Lung (tissue), 12 donors: ENCODE measurements around the gene TMEM141. TPM values are rescaled to one million over a fixed set of nuclear protein-coding genes. Genes with fewer than 3 reads are reported as not detected.

ENCODE experiments used
- ATAC-seq: fragments of 200-7000 bp; cut with Tn5 transposase; one replicate; pipeline ENCODE4 v1.9.1; 2020; ENCODE audit warnings: moderate number of reproducible peaks; ENCODE audit not compliant: insufficient read depth, low FRiP score
- DNase-seq, 3 donors: peaks; one replicate each; pipeline ENCODE4 v3.0.0-alpha.2; 2013 to 2017
- H3K27ac ChIP-seq, 2 donors: one replicate each; pipeline ENCODE4 v1.5.1; 2013; ENCODE audit warnings: mild to moderate bottlenecking in 2 of 2, moderate library complexity in 2 of 2, control low read depth in 1 of 2, inconsistent platforms in 1 of 2, low read depth in 1 of 2, low read length in 1 of 2
- H3K27me3 ChIP-seq, 3 donors: one replicate each; pipeline ENCODE4 v1.5.1; 2013; ENCODE audit warnings: low read length in 2 of 3; ENCODE audit not compliant: control insufficient read depth in 3 of 3, insufficient read depth in 3 of 3
- H3K36me3 ChIP-seq, 4 donors: one replicate each; pipeline ENCODE4 v1.5.1; 2013; ENCODE audit warnings: low read length in 4 of 4, mild to moderate bottlenecking in 1 of 4, moderate library complexity in 1 of 4; ENCODE audit not compliant: control insufficient read depth in 4 of 4, insufficient read depth in 4 of 4
- H3K4me1 ChIP-seq, 5 donors: one replicate each; pipeline ENCODE4 v1.5.1; 2013; ENCODE audit warnings: low read length in 5 of 5, mild to moderate bottlenecking in 2 of 5, moderate library complexity in 1 of 5; ENCODE audit not compliant: control insufficient read depth in 5 of 5, insufficient read depth in 5 of 5
- H3K4me3 ChIP-seq: one replicate; pipeline ENCODE4 v1.5.1; 2013; ENCODE audit warnings: mild to moderate bottlenecking, control low read depth, moderate library complexity
- H3K9ac ChIP-seq, 2 donors: one replicate each; pipeline ENCODE4 v1.5.1; 2013; ENCODE audit warnings: low read length in 2 of 2, control low read depth in 1 of 2; ENCODE audit not compliant: insufficient read depth in 1 of 2
- H3K9me3 ChIP-seq, 4 donors: one replicate each; pipeline ENCODE4 v1.5.1; 2013; ENCODE audit warnings: low read length in 3 of 4, mild to moderate bottlenecking in 1 of 4, moderate library complexity in 1 of 4; ENCODE audit not compliant: control insufficient read depth in 4 of 4, insufficient read depth in 3 of 4
- CTCF ChIP-seq: IDR thresholded peaks from 2 replicates; pipeline ENCODE4 v1.5.1; 2012; ENCODE audit warnings: mild to moderate bottlenecking; ENCODE audit errors: control extremely low read depth, extremely low read depth
- WGBS, 2 donors: extraction: QIAGEN DNeasy Blood & Tissue Kit; methylation state at CpG; one replicate each; pipeline ENCODE4 v1.1.7; 2013; 5-methylcytosine and 5-hydroxymethylcytosine counted together
- polyA plus RNA-seq, 2 donors: library from polyadenylated mRNA; stranded (reverse); fragments of 200-250 nt; gene quantifications; one replicate each; pipeline ENCODE4 v1.2.1, GENCODE V29; 2013
- total RNA-seq, 2 donors: library from RNA; depleted of rRNA in 1 of 2; stranded (reverse); fragments of >200 nt in 1 of 2; gene quantifications; one replicate each; pipeline ENCODE4 v1.2.1, GENCODE V29; 2014 to 2021
- donor health status: control.
- donor health status: control.
- donor health status: Bipolar disorder and iron deficiency.
- donor health status: healthy.
- donor health status: DM: yes; HTN: yes; CAD: no.

TMEM141 gene
- total and polyA plus RNA-seq, 4 donors: 56.5 to 177 (median 113) TPM

- WGBS, 2 donors: 69 to 85% methylated on average over 6 of the region's 6 CpGs
- Histone ChIP-seq H3K4me3 (no peak overlapping the region), H3K9me3 (no peaks in the 10 kb centered on the region), H3K36me3 (peaks cover 0 to 2% (median under 1%) of the 10 kb centered on the region in 4 donors), H3K9ac (no peak overlapping the region), H3K27me3 (peaks cover 0 to 21% (median 5%) of the 10 kb centered on the region in 3 donors), H3K4me1 (peaks cover 0 to 30% (median 10%) of the 10 kb centered on the region in 5 donors), H3K27ac (peak overlapping the region in 1 of 2 donors; percentile 6)
- ATAC-seq (no peak), DNase-seq (no peak)
- TF ChIP-seq CTCF: no peak
These were observed 7.5 kb downstream of the TMEM141 start for GRCh38 chr9:136798708-136799078.

GRCh38 chr9:136799079-136799853, 8.1 kb downstream of the TMEM141 start:
- Histone ChIP-seq H3K9me3 (no peaks in the 10 kb centered on the region), H3K27ac (peak overlapping the region in 1 of 2 donors; percentile 6), H3K9ac (no peak overlapping the region), H3K4me1 (peaks cover 0 to 30% (median 10%) of the 10 kb centered on the region in 5 donors), H3K27me3 (peaks cover 0 to 21% (median 5%) of the 10 kb centered on the region in 3 donors), H3K4me3 (no peak overlapping the region), H3K36me3 (no peaks in the 10 kb centered on the region)
- TF ChIP-seq CTCF: no peak
- ATAC-seq (no peak), DNase-seq (peak; percentile 27 to 57 (median 42))
- WGBS, 2 donors: 20 to 24% methylated on average over 35 of the region's 35 CpGs

- WGBS, 2 donors: 1% methylated on average over 44 to 63 of the region's 63 CpGs
- no peak overlapping the region for H3K9ac ChIP-seq
- H3K36me3 ChIP-seq: peaks cover 0 to 2% (median 0%) of the 10 kb centered on the region in 4 donors
- DNase-seq (peak; percentile 76 to 88 (median 84)), ATAC-seq (peak; percentile 84)
- H3K4me3 ChIP-seq: no peak overlapping the region
- H3K27ac ChIP-seq: no peak overlapping the region
- peaks cover 0 to 21% (median 5%) of the 10 kb centered on the region in 3 donors for H3K27me3 ChIP-seq
- H3K4me1 ChIP-seq: peaks cover 0 to 30% (median 10%) of the 10 kb centered on the region in 5 donors
- H3K9me3 ChIP-seq: no peaks in the 10 kb centered on the region
- no peak for TF ChIP-seq CTCF
These were observed 8.9 kb downstream of the TMEM141 start for GRCh38 chr9:136799854-136800657.
